Spleen (tissue), 11 donors: ENCODE results near the gene PRPF19. TPM values are rescaled to one million over a fixed set of nuclear protein-coding genes. Genes with fewer than 3 reads are reported as not detected.
A peak's percentile ranks its signal among the peaks of the same experiment; 100 is the strongest.

Experiments
- DNase-seq: peaks from one replicate; pipeline ENCODE4 v3.0.0-alpha.2; 2020
- H3K27ac ChIP-seq, 8 donors: fragments of 200-600 bp; sonication (generic) in 7 of 8; 1 replicate in 4 of 8; 2 replicates in 4 of 8; pipeline versions ENCODE4 v1.5.0 to v1.8.0; 2016 to 2021; ENCODE audit warnings: inconsistent platforms in 4 of 8, mild to moderate bottlenecking in 4 of 8, moderate library complexity in 1 of 8
- H3K27me3 ChIP-seq, 7 donors: fragments of 200-600 bp; sonication (generic) in 6 of 7; replicated peaks in 1 of 7; 1 replicate in 4 of 7; 2 replicates in 3 of 7; pipeline versions ENCODE4 v1.5.0 to v1.8.0; 2016 to 2021; ENCODE audit warnings: inconsistent platforms in 3 of 7, mild to moderate bottlenecking in 1 of 7
- H3K36me3 ChIP-seq, 6 donors: fragments of 200-600 bp; sonication (generic) in 5 of 6; 1 replicate in 4 of 6; 2 replicates in 2 of 6; pipeline versions ENCODE4 v1.5.0 to v1.8.0; 2016 to 2021; ENCODE audit warnings: inconsistent platforms in 2 of 6
- H3K4me1 ChIP-seq, 6 donors: fragments of 200-600 bp; sonication (generic) in 5 of 6; 1 replicate in 3 of 6; 2 replicates in 3 of 6; pipeline versions ENCODE4 v1.5.0 to v1.8.0; 2016 to 2021; ENCODE audit warnings: inconsistent platforms in 3 of 6
- H3K4me3 ChIP-seq, 8 donors: fragments of 200-600 bp; sonication (generic) in 7 of 8; 1 replicate in 4 of 8; 2 replicates in 4 of 8; pipeline versions ENCODE4 v1.5.0 to v1.8.0; 2016 to 2021; ENCODE audit warnings: inconsistent platforms in 4 of 8, mild to moderate bottlenecking in 4 of 8, moderate library complexity in 2 of 8
- H3K9me3 ChIP-seq, 8 donors: fragments of 200-600 bp; sonication (generic) in 7 of 8; 1 replicate in 4 of 8; 2 replicates in 4 of 8; pipeline versions ENCODE4 v1.5.0 to v1.8.0; 2016 to 2021; ENCODE audit warnings: inconsistent platforms in 4 of 8
- POLR2A ChIP-seq, 3 donors: fragments of 450-650 bp; IDR thresholded peaks; one replicate each; pipeline ENCODE4 v1.5.1; 2017; ENCODE audit warnings: antibody characterized with exemption in 3 of 3, mild to moderate bottlenecking in 1 of 3
- POLR2AphosphoS5 ChIP-seq, 3 donors: sonication (generic); formaldehyde crosslinking; IDR thresholded peaks; one replicate each; pipeline ENCODE4 v1.5.1; 2017; ENCODE audit warnings: antibody characterized with exemption in 3 of 3
- WGBS, 5 donors: extraction: QIAGEN DNeasy Blood & Tissue Kit in 3 of 5; methylation state at CpG; one replicate each; pipeline versions ENCODE4 v1.1.5 to v1.1.7; 2013 to 2018; 5-methylcytosine and 5-hydroxymethylcytosine counted together
- intact Hi-C: fragments of 100-400 bp; cut with DNase I; formaldehyde crosslinking; loops from one replicate; pipeline ENCODE4 v1.15.0; 2023; ENCODE audit warnings: low total_unique reads
- polyA plus RNA-seq, 3 donors: library from polyadenylated mRNA; stranded (reverse); fragments of 200-250 nt; gene quantifications; one replicate each; pipeline ENCODE4 v1.2.1, GENCODE V29; 2013
- total RNA-seq, 7 donors: library from RNA; depleted of rRNA in 3 of 7; stranded (reverse); fragments of >200 nt in 3 of 7; fragmentation: NEBNext Ultra II Directional in 4 of 7; extraction: Animal tissue kit (Norgen Biotek cat#: 25700) in 4 of 7; gene quantifications; one replicate each; pipeline versions ENCODE4 v1.1.0 to v1.2.1, GENCODE V29; 2016 to 2021
- TF ChIP-seq, protein P1 (sequence below), 11 experiments: fragments of 200-600 bp in 7 of 11; fragments of 450-650 bp in 4 of 11; sonication (generic) in 4 of 11; IDR thresholded peaks in 8 of 11; conservative IDR thresholded peaks in 3 of 11; 1 replicate in 7 of 11; 2 replicates in 4 of 11; pipeline versions ENCODE4 v1.4.0 to v1.8.0; 2016 to 2021; ENCODE audit warnings: antibody characterized with exemption in 11 of 11, inconsistent platforms in 4 of 11, mild to moderate bottlenecking in 1 of 11
- donor health status: healthy with polysubstance abuse.
- donor health status: DM: no; HTN: no; CAD: no; lungs with moderate emphysema.
- donor health status: DM: no; HTN: no; CAD: no.
- donor health status: Bipolar disorder and iron deficiency.
- donor health status: healthy.
- donor health status: DM: no; HTN: no; CAD: no.
- donor health status: DM: yes; HTN: yes; CAD: no.

Gene PRPF19
- total and polyA plus RNA-seq, 10 donors, result 58.7 to 81.1 (median 70.1) TPM

DNA sequence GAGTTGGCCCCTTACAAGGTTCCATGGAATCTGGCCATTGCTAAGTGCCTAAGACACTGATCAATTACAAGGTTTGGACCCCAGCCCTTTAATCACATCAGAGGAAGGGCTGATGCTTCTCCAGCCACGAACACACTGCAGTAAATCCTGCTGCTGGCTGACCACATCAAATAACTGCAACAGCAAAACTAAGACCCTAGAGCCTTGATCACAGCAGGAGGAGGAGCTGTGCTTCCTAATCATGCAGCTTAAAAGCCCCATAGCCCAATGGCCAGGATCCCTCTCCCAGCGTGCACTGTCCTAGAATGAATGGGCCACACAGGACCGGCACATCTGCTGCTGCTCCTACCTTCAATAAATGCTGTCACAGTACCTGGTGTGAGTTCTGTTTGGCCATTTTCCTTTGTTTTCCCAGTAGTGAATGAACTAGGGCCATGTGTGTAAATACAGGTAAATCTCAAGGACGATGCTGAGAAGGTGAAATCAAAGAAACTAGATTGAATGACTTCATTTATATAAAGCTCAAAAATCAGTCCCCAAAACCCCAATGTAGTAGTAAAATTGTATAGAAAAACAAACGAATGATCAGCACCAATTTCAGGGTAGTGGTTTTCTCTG, 26.3 kb downstream of the PRPF19 start:
- Histone ChIP-seq H3K4me3 (no peak overlapping the region), H3K4me1 (no peaks in the 10 kb centered on the region), H3K9me3 (no peaks in the 10 kb centered on the region), H3K36me3 (peaks cover 0 to 55% (median 20%) of the 10 kb centered on the region in 6 donors), H3K27ac (no peak overlapping the region), H3K27me3 (no peaks in the 10 kb centered on the region)
- no peak for DNase-seq
- TF ChIP-seq, protein P1, sequence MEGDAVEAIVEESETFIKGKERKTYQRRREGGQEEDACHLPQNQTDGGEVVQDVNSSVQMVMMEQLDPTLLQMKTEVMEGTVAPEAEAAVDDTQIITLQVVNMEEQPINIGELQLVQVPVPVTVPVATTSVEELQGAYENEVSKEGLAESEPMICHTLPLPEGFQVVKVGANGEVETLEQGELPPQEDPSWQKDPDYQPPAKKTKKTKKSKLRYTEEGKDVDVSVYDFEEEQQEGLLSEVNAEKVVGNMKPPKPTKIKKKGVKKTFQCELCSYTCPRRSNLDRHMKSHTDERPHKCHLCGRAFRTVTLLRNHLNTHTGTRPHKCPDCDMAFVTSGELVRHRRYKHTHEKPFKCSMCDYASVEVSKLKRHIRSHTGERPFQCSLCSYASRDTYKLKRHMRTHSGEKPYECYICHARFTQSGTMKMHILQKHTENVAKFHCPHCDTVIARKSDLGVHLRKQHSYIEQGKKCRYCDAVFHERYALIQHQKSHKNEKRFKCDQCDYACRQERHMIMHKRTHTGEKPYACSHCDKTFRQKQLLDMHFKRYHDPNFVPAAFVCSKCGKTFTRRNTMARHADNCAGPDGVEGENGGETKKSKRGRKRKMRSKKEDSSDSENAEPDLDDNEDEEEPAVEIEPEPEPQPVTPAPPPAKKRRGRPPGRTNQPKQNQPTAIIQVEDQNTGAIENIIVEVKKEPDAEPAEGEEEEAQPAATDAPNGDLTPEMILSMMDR (IDR thresholded peaks at IDR 0.05 in 8 of 11, conservative IDR thresholded peaks at IDR 0.05 in 3 of 11), result no peak
- 82 to 87% (median 86%) methylated on average over 5 of the region's 5 CpGs for WGBS, 5 donors
- intact Hi-C loops, result no loop called here

DNA sequence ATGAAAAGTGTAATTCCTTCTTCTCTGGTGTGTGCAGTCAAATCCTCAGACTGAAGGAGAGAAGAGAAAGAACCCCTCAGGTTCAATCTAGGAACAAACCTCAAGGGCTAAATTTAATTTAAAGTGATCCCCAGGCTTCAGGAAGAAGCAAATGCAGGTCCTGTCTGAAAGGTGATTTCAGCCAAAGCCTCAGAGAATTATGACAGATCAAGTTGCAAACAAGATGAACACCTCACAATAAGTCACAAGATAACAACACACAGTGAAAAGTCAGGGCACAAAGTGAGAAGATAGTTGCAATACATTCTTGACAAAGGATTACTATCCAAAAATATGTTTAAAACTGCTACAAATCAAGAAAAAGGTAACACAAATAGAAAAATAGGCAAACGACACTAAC, 27.3 kb downstream of the PRPF19 start:
- peaks cover 0 to 63% (median 20%) of the 10 kb centered on the region in 6 donors for H3K36me3 ChIP-seq
- H3K27ac ChIP-seq, result no peak overlapping the region
- WGBS, 5 donors, result 85 to 91% (median 88%) methylated on average over 1 of the region's 1 CpG
- no peak overlapping the region for H3K4me3 ChIP-seq
- DNase-seq, result no peak
- H3K27me3 ChIP-seq, result no peaks in the 10 kb centered on the region
- intact Hi-C loops, result no loop called here
- no peaks in the 10 kb centered on the region for H3K9me3 ChIP-seq
- no peaks in the 10 kb centered on the region for H3K4me1 ChIP-seq
- TF ChIP-seq, protein P1 (IDR thresholded peaks at IDR 0.05 in 8 of 11, conservative IDR thresholded peaks at IDR 0.05 in 3 of 11), result no peak
- TF ChIP-seq POLR2A (IDR thresholded peaks at IDR 0.05), result no peak
- no peak for TF ChIP-seq POLR2AphosphoS5 (IDR thresholded peaks at IDR 0.05)

DNA sequence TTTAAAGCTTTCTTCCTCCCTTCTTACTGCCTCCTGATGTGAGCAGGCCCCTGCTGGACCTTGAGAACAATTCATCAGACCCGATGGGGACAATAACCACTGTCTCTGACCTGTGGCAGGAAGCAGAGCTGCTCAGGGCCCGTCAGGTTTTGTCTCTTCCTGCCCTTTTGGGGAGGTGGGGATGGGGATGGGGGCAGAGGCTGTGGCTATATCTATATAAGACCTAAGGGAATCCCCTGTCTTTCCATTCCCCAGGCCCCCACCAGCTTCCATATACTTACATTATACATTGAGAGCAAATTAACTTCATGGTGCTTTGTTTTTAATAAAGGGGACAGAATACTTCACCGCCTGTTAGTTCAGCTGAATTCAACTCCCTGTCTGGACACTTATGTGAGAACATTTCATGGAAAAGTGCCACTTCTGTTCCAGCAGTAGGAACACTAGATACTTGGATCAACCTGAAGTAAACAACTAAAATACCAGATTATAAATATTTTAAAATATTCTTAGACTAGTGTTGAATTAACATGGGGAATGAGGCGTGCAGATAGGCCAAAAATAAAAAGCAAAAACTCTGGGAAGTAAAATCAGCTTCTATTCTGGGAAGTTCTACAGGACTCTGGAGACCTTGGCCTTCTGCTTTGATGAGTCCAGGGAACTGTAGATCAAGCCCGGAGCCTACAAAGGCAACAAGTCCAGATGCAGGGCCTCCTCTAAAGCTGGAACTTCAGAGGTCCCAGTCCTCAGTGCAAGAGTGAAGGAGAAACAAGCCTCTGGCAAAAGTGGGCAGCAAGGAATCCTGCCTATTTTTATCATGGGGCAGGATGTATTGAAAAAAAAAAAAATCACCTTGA, 27.9 kb downstream of the PRPF19 start:
- H3K4me3 ChIP-seq, result no peak overlapping the region
- no peak overlapping the region for H3K27ac ChIP-seq
- WGBS, 5 donors, result 75 to 80% (median 80%) methylated on average over 5 of the region's 5 CpGs
- no peaks in the 10 kb centered on the region for H3K9me3 ChIP-seq
- H3K36me3 ChIP-seq, result peaks cover 0 to 63% (median 20%) of the 10 kb centered on the region in 6 donors
- H3K27me3 ChIP-seq, result no peaks in the 10 kb centered on the region
- peak; percentile 6 for DNase-seq
- no peaks in the 10 kb centered on the region for H3K4me1 ChIP-seq
- TF ChIP-seq, protein P1 (IDR thresholded peaks at IDR 0.05 in 8 of 11, conservative IDR thresholded peaks at IDR 0.05 in 3 of 11), result no peak
- TF ChIP-seq POLR2AphosphoS5 (IDR thresholded peaks at IDR 0.05), result no peak
- TF ChIP-seq POLR2A (IDR thresholded peaks at IDR 0.05), result no peak
- intact Hi-C loops, result no loop called here

DNA sequence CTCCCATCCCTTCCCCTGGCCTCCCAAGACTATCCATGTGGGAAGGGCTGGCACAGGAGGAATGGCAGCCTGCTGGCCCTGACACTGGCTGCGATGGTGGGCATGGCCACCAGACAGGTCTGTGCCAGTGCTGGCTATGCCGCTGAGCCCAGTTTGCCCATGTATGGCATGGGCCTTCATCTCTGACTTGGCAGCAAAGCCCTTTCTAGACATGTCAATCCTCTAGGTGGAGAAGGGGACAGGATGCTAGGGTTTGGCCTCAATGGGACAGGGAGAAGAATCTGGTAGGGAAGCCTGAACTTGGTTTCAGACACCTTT, 30.3 kb downstream of the PRPF19 start:
- Histone ChIP-seq H3K36me3 (peaks cover 0 to 54% (median 16%) of the 10 kb centered on the region in 6 donors), H3K4me3 (no peak overlapping the region), H3K27ac (no peak overlapping the region), H3K9me3 (no peaks in the 10 kb centered on the region), H3K4me1 (peaks cover 0 to 21% (median 8%) of the 10 kb centered on the region in 6 donors), H3K27me3 (no peaks in the 10 kb centered on the region)
- TF ChIP-seq, protein P1 (IDR thresholded peaks at IDR 0.05 in 8 of 11, conservative IDR thresholded peaks at IDR 0.05 in 3 of 11), result no peak
- peak in 1 of 3 donors; percentile 23 for TF ChIP-seq POLR2AphosphoS5 (IDR thresholded peaks at IDR 0.05)
- intact Hi-C loops, result no loop called here
- no peak for DNase-seq
- WGBS, 5 donors, result 97 to 100% (median 98%) methylated on average over 1 to 2 of the region's 2 CpGs
